LHCN-M2 (cell line): ENCODE data around the gene PEX13. TPM values are rescaled to one million over a fixed set of nuclear protein-coding genes. Genes with fewer than 3 reads are reported as not detected.
A peak's percentile ranks its signal among the peaks of the same experiment; 100 is the strongest.

Experiments used
- DNase-seq: peaks from one replicate; pipeline ENCODE4 v3.0.0-alpha.2; 2012; ENCODE audit warnings: low read depth
- total RNA-seq: library from RNA; depleted of rRNA; stranded (reverse); fragments of >200 nt; gene quantifications from 2 replicates; pipeline ENCODE4 v1.2.3, GENCODE V29; 2014; rRNA removed

PEX13 gene
- total RNA-seq, 1 experiment from 2014 or later, result 46.8 TPM

DNA sequence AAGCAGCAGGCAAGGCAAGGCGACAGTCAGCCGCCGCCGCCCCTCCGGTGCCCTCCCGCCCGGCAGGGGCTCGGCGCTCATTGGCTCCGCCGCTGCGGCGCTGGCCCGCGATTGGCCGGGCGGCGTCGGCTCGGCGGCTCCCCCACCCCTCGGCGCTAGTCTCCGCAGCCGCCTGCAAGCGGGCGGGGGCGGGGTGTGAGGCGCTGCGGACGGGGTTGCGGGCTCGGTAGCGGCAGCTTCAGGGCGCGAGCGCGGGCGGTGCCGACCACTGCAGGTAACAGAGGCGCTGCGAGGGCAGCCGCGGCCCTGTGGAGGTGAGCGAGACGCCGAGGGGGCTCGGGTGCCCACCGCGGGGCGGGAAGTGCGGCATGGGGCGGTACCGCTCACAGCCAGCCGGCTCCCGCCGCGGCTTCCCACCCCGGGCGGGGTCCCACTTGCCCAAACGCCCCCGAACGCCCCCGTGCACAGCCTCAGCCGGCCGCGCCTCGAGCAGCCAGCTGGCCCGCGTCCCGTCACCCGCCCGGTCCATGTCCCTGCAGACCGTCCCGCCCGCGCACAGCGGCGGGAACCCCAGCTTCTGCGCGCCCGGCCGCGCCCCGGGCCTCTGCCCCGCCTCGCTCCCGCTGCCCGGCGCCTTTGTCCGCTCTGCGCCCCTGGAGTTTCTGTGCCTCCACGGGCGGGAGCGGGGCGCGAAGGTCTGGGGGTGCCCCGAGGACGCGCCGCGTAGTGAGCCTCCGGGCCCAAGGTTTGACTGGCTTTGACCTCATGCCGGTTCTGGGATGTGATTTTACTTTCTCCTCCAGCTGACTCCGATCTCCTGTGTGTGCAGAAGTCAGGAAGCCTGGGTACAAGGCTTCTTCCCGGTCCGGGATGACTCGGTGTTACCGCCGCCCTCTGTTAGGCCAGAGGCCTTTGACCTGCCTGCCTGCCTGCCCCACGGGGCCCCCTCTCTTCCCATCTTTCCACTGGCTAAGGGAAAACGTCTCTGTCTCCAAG is 48.5 kb downstream of the PEX13 start, which contains the start of gene SANBR:
Gene SANBR (plus strand): TSS at position 158 of the 996 bp plus-strand sequence. CDS start 4,480 bp downstream, outside the sequence.
- peak; percentile 78 for DNase-seq

DNA sequence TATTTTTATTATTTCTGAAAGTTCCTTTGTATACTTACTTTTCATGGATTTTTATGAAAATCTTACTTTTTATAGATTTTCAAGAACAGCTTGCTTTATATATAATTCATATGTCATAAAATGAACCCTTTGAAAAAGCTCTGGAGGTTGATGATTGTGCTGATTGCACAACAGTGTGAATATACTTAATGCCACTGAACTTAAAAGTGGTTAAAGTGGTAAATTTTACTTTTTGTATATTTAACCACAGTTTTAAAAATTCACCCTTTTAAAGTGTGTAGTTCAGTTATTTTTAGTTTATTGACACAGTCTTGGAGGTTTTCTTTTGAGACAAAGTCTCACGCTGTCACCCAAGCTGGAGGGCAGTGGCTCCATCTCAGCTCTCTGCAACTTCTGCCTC is 56.6 kb downstream of the PEX13 start:
- no peak for DNase-seq

DNA sequence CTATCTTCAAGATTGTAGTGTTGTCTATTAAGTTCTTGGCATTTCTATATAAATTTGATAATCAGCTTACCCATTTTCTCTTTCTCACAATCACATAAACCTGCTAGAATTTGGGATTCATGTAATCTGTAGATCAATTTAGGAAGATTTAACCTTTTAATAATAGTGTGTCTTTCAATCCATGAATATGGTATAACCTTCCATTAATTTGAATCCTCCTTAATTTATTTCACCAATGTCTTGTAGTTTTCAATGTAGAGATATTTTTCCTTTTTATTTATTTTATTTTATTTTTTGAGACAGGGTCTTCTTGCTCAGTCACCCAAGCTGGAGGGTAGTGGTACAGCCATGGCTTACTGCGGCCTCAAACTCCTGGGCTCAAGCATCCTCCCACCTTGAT is 68.4 kb downstream of the PEX13 start:
- DNase-seq, result no peak

DNA sequence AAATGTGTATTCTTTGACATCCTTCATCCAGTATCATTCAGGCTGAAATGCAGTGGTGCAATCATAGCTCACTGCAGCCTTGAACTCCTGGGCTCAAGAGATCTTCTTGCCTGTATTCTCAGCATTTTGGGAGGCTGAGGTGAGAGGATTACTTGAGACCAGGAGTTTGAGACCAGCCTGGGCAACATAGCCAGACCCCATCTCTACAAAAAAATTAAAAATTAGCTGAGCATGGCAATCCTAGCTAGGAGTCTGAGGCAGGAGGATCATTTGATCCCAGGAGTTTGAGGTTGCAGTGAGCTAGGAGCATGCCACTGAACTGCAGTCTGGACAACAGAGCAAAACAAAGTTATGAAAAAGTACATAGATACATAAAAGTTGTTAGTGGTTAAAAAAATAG is 72.3 kb downstream of the PEX13 start:
- DNase-seq, result no peak

DNA sequence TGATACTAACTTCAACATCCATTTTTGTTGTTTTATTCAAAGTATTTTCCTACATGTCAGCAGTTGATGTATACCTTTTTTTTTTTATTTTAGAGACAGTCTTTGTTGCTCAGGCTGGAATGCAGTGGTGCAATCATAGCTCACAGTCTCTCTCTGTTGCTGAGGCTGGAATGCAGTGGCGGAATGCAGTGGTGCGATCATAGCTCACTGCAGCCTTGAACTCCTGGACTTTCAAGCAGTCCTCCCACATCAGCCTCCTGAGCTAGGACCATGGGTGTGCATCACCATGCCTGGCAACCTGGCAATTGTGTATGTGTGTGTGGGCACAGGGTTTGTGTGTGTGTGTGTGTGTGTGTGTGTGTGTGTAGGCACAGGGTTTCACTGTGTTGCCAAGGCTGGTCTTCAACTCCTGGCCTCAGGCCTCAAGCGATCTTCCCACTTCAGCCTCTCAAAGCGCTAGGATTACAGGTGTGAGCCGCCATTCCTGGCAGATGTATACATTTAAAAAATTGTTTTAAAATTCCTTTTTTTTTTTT is 72.9 kb downstream of the PEX13 start:
- DNase-seq, result peak; percentile 2

DNA sequence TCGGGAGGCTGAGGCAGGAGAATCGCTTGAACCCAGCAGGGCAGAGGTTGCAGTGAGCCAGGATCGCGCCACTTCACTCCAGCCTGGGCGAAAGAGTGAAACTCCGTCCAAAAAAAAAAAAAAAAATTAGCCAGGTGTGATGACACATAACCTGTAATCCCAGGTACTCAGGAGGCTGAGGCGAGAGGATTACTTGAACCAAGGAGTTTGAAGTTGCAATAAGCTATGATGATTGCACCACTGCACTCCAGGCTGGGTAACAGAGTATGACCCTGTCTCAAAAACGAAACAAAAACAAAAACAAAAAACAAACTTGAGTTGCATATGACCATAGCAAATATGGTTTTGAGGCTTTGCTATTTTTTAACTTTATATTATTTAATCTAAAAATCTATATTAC is 74.0 kb downstream of the PEX13 start:
- no peak for DNase-seq

- DNase-seq, result no peak
Measured at GRCh38 chr2:61096438-61096837, 78.9 kb downstream of the PEX13 start.

DNA sequence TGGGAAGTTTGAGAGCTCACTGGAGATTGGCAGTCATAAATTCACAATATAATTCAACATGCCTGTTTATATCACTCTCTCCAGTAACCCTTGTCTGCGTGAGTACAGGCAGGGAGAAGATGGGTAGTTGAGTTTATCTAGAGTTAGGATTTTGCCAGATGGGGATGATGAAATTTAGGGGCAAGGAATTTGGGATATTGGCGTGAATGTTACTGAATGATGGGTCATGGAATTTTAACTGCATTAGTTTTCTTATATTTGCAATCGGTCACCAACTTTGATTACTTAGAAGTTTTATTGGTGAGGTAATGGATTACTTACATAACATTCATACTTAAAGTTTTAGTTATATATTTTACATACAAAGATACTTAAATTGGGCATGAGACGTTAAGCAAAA is 83.3 kb downstream of the PEX13 start:
- no peak for DNase-seq

Other genes starting within 250 kb of the PEX13 start
- gene REL, start 136.1 kb upstream of the PEX13 start, total RNA-seq, result 2.8 and 3.2 TPM in 2 replicates
- gene PUS10, start 535 bp downstream of the PEX13 start, total RNA-seq, result 4.1 and 5.2 TPM in 2 replicates
- 16.3 and 16.8 TPM in 2 replicates for gene SANBR, start 48.2 kb downstream of the PEX13 start, total RNA-seq
- 19.7 and 31.6 TPM in 2 replicates for gene C2orf74, start 144.5 kb downstream of the PEX13 start, total RNA-seq